Activated T-helper 1 cell treated with anti-CD3 and anti-CD28 coated beads, Interleukin-12 subunit alpha, Interleukin-12 subunit beta, Interleukin-2, Interleukin-4 antibody, amounts not matched to agents 30 ng/mL and 10 ng/mL and 1 ng/mL, durations not matched to agents 14 hours and 24 hours and 36 hours (primary cell): ENCODE measurements around the gene SUMO4. TPM values are rescaled to one million over a fixed set of nuclear protein-coding genes. Genes with fewer than 3 reads are reported as not detected.

Experiments used
- DNase-seq: peaks from one replicate; pipeline ENCODE4 v3.0.0; 2021; ENCODE audit warnings: low spot score
- H3K27ac Mint-ChIP-seq: one replicate; pipeline ENCODE4 v1.8.0; 2021; ENCODE audit warnings: mild to moderate bottlenecking, mixed read lengths
- H3K27me3 Mint-ChIP-seq: one replicate; pipeline ENCODE4 v1.8.0; 2022; ENCODE audit warnings: mild to moderate bottlenecking, moderate library complexity, mixed read lengths; ENCODE audit not compliant: insufficient read depth
- H3K36me3 Mint-ChIP-seq: one replicate; pipeline ENCODE4 v1.8.0; 2021; ENCODE audit warnings: low read depth, mixed read lengths
- H3K4me1 Mint-ChIP-seq: one replicate; pipeline ENCODE4 v1.8.0; 2021; ENCODE audit warnings: low read depth, mixed read lengths
- H3K4me3 Mint-ChIP-seq: one replicate; pipeline ENCODE4 v1.8.0; 2021; ENCODE audit warnings: mild to moderate bottlenecking, moderate library complexity, mixed read lengths
- H3K9me3 Mint-ChIP-seq: one replicate; pipeline ENCODE4 v1.8.0; 2021; ENCODE audit warnings: mixed read lengths
- intact Hi-C: fragments of 100-400 bp; cut with micrococcal nuclease; formaldehyde crosslinking; loops from one replicate; pipeline ENCODE4 v1.15.1; 2024
- total RNA-seq: library from RNA; stranded (reverse); gene quantifications from 2 replicates; pipeline ENCODE4 v1.2.3, GENCODE V29; 2022

SUMO4 gene
- total RNA-seq, 1 donor from 2014 or later = 12.0 TPM

DNA sequence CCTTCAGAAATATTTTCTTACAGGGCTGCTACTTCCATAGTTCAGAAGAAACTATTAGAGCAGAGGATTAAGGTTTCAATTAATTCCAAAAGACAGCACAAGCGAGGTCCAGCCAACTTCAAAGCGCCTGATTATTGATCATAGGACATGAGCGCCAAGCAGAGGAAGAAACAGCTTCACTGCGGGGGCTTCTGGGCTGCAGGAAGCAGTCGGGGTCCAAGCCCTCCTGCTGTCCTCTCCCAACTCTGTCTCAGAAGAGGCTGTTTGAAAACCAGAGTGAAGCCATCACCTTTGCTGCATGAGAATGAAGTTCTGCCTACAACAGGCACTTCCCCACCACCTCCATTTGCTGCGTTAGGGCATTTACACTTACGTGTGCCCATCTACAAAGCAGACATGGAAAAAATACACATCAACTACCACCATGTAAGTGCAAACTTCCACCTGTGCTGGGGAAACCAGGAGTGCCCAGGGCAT lies 23.9 kb downstream of the SUMO4 start:
- no peaks in the 10 kb centered on the region for H3K27me3 Mint-ChIP-seq
- H3K4me3 Mint-ChIP-seq = no peak overlapping the region
- peaks cover 12% of the 10 kb centered on the region for H3K36me3 Mint-ChIP-seq
- DNase-seq = no peak
- no peaks in the 10 kb centered on the region for H3K9me3 Mint-ChIP-seq
- intact Hi-C loops = no loop called here
- peaks cover 17% of the 10 kb centered on the region for H3K4me1 Mint-ChIP-seq
- no peak overlapping the region for H3K27ac Mint-ChIP-seq

DNA sequence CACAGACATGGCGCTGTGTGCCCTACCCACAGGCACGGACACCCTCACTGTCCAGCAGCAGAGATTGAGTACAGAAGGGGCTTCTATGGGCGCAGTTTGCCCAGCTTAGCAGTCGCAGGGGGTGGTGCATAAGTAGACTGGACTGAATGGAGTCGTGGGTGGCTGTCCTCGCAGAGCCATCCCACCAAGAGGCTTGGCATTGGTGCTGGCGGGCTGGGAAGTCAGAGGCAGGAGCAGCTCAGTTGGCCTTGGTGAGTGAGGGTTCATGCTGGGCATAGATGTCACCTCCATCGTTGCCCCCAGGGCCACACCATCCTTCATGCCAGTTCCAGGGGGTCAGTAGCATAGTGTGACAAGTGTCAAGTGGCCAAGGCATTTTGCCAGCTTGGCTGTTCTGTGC lies 25.2 kb downstream of the SUMO4 start:
- no peak for DNase-seq
- Mint-ChIP-seq H3K4me1 (peaks cover 11% of the 10 kb centered on the region), H3K36me3 (peaks cover 10% of the 10 kb centered on the region), H3K27me3 (no peaks in the 10 kb centered on the region), H3K27ac (no peak overlapping the region), H3K4me3 (no peak overlapping the region), H3K9me3 (no peaks in the 10 kb centered on the region)
- intact Hi-C loops = no loop called here

DNA sequence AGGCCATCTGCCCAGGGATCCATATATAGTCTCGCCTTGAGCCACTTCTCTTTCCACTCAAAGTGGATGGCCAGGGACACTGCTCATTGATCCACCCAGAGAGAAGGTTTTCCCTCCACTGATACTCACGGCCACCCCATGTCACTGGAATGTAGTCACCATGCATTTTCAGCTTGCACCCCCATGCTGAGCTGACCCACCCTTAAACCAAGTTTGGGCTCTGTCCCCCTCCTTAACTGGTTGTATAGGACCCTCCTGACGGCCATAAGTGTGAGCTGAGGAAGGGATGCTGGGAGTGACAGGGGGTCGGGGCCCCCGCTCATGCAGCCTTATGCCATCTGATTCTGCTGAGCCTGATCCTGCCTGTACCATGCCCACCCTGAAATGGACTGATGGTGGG lies 25.7 kb downstream of the SUMO4 start:
- intact Hi-C loops = no loop called here
- no peaks in the 10 kb centered on the region for H3K9me3 Mint-ChIP-seq
- no peaks in the 10 kb centered on the region for H3K27me3 Mint-ChIP-seq
- no peak overlapping the region for H3K27ac Mint-ChIP-seq
- no peak overlapping the region for H3K4me3 Mint-ChIP-seq
- DNase-seq = no peak
- H3K36me3 Mint-ChIP-seq = peaks cover 10% of the 10 kb centered on the region
- H3K4me1 Mint-ChIP-seq = peaks cover 6% of the 10 kb centered on the region

DNA sequence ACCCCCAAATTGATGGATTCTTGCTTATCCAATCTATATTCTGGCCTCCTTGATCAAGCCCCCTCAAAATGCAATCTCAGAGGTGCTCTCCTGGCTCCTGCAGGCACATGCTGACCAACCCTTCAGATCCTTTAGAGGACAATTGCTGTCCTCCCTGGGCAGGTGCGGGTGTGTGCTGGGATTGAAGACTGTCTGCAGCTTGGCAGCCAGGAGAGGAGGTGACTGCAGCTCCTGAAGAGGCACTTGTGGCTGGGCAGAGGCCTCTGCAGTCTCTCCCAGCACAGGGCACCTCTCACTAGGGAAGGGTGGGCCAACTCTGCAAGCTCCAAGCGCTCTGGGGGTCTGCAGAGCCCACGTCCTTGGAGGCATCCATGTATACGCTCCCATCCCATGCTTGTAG lies 28.5 kb downstream of the SUMO4 start:
- no peak overlapping the region for H3K4me3 Mint-ChIP-seq
- DNase-seq = no peak
- peaks cover 8% of the 10 kb centered on the region for H3K36me3 Mint-ChIP-seq
- H3K27me3 Mint-ChIP-seq = no peaks in the 10 kb centered on the region
- no peaks in the 10 kb centered on the region for H3K9me3 Mint-ChIP-seq
- H3K4me1 Mint-ChIP-seq = peaks cover 13% of the 10 kb centered on the region
- H3K27ac Mint-ChIP-seq = no peak overlapping the region
- intact Hi-C loops = no loop called here

DNA sequence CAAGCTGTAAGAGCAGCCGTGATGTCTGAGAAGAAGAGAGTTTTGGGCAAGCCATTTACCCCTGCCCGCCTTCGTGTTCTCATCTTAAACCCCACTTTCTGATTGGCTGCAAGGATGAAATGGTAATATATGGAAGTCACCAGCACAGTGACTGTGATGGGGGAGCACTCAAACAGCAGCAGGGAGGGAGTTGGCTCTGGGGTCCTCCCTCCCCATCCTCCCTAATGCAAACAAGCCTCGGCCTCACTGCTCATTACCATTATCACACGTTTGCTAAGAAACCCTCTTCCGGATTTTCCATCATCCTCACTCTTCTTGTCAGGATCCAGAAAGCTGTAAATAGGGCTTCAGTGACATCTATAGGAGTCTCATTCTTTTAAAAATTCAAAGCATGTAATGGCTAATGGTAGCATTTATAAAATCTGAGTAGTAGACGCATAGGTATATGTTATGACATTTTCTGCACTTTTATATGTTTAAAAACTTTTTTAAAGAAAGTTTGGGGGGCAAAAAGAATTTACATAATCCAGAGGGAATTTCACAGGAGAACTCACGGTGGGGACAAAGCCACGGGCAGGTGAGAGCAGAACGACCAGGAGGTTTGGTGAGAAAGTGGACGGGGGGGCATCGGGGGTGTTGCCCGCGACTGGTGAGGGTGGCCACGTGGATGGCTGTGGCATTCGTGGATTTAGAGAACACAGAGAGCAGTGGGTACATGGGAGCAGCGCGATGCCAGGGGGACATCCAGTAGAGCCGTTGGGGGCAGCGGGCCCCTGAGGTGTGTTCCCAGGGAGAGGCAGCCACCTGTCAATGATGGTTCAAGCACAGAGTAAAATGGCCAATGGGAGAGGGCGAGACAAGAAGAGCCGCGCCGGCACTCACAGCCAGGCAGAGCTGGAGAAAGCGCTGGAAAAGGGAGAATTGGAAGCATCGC lies 29.6 kb downstream of the SUMO4 start:
- H3K27me3 Mint-ChIP-seq = no peaks in the 10 kb centered on the region
- no peak overlapping the region for H3K4me3 Mint-ChIP-seq
- H3K9me3 Mint-ChIP-seq = no peaks in the 10 kb centered on the region
- peaks cover 19% of the 10 kb centered on the region for H3K4me1 Mint-ChIP-seq
- no peak overlapping the region for H3K27ac Mint-ChIP-seq
- intact Hi-C loops = loop anchor here (5.0 kb wide), 2 partner anchors 287 to 852 kb away; no protein-coding TSS in a partner anchor
- no peak for DNase-seq
- H3K36me3 Mint-ChIP-seq = peaks cover 8% of the 10 kb centered on the region

DNA sequence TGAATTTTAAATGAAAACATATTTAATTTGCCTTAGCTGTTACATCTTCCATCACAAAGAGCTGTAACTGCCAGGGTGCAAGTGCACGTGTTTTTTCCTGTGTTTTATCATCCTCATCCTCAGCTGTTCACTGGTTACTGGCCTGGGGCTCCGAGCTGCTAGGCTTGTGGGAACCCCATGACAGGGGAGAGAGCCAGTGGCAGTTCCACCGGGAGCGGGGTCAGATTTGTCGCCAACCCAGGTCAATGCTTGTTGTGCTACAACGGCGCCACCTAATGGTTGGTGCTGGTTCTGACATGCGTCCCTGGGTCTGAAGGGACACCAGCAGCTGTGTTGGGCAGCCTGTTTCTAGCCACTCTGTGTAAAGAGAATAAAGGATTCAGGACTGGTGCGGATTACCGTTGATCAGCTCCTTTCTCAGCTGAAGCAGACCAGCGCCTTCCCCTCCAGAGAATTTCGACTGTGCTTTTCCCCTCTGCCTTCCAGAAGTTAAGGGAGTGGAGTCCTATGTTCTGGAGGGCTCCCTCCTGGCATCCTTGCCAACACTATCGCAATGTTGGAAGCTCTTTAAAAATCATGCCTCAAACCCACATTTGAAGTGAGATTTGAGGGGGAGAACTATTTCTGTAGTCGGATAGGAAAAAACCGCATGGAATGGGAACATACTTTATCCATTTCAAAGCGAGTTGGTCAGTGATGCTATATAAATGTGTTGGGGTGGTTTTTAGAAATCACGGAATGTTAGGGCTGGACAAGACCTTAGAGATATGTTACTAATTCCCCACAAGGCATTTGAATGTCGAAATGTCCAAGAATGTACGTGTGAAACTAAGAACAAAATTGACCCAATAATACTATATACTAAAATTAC lies 32.1 kb downstream of the SUMO4 start:
- Mint-ChIP-seq H3K9me3 (no peaks in the 10 kb centered on the region), H3K4me3 (peak overlapping the region; percentile 48), H3K36me3 (peaks cover 2% of the 10 kb centered on the region), H3K4me1 (peaks cover 23% of the 10 kb centered on the region), H3K27me3 (no peaks in the 10 kb centered on the region), H3K27ac (peak overlapping the region; percentile 79)
- DNase-seq = peak; percentile 79
- intact Hi-C loops = loop anchor here (1.0 to 5.0 kb wide), 8 partner anchors 85 to 855 kb away; no protein-coding TSS in a partner anchor

DNA sequence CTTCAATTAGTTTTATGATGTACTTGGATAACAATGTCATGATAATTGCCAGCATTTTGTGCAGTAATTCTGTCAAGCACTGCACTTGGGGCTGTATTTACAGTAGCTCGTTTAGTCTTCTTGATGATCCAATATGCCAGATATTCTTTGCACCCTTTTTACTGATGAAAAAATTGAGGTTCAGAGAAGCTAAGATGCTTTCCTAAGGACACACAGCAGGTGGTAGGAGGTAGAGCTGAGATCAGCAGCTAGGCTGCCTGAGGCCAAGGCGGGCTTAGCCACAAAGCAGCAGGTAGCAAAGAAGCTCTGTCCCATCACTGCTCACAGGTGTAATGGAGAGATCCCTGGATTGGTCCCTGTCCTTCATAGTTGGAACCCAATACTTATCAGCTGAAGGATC lies 33.3 kb downstream of the SUMO4 start:
- Mint-ChIP-seq H3K27ac (no peak overlapping the region), H3K4me1 (peaks cover 35% of the 10 kb centered on the region), H3K36me3 (peaks cover 2% of the 10 kb centered on the region), H3K4me3 (no peak overlapping the region), H3K27me3 (no peaks in the 10 kb centered on the region), H3K9me3 (no peaks in the 10 kb centered on the region)
- DNase-seq = no peak
- intact Hi-C loops = loop anchor here (2.0 to 5.0 kb wide), 5 partner anchors 115 to 856 kb away; no protein-coding TSS in a partner anchor

DNA sequence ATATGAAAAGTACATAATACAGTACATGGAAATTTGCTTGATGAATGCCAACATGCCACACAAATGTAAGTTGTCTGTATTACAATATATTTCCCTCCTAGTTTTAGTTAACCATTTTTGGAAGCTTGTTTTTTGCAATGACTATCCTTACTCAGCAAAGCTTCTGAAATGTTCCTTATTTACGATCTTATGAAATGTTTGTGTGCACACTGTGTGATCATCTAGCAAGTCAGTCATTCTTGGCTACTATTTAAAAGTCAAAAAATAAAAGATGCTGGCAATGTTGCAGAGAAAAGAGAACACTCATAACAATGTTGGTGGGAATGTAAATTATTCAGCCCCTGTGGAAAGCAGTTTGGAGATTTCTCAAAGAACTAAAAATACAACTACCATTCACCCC lies 33.8 kb downstream of the SUMO4 start:
- H3K27ac Mint-ChIP-seq = no peak overlapping the region
- intact Hi-C loops = loop anchor here (2.0 to 5.0 kb wide), 5 partner anchors 115 to 857 kb away; no protein-coding TSS in a partner anchor
- no peaks in the 10 kb centered on the region for H3K9me3 Mint-ChIP-seq
- H3K4me1 Mint-ChIP-seq = peaks cover 39% of the 10 kb centered on the region
- H3K36me3 Mint-ChIP-seq = peaks cover 2% of the 10 kb centered on the region
- no peak overlapping the region for H3K4me3 Mint-ChIP-seq
- no peaks in the 10 kb centered on the region for H3K27me3 Mint-ChIP-seq
- DNase-seq = no peak

DNA sequence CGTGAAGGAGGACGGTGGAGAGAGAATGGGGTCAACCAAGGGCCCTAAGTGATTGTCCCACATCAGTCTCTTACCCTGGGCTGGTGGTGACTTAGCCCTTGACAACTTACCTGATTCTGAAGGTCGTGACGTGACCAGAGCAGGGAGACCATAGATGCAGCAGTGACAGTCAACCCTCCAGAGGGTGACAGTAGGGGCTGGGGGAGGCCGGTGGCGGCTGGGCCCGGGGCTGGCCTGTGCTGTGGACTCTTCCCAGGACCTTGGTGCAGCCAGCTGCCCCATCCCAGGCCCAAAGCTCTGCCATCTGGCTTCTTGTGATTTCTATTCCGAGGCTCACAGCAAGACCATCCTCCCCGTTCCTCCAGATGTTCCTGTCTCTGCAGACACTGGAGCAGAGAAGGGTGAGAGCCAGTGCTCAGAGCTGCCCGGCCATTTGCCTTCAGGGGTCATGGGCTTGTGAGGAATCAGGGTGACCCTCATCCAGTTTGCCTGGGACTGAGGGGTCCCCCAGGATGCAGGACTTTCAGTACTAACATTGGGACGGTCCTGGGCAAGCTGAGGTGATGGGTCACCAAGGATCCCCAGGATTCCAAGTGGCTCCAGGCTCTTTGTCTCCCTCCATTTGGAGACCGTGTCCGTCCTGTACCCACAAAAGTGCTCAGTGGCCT lies 36.0 kb downstream of the SUMO4 start:
- H3K9me3 Mint-ChIP-seq = no peaks in the 10 kb centered on the region
- intact Hi-C loops = no loop called here
- no peaks in the 10 kb centered on the region for H3K27me3 Mint-ChIP-seq
- H3K4me1 Mint-ChIP-seq = peaks cover 49% of the 10 kb centered on the region
- H3K36me3 Mint-ChIP-seq = peaks cover 2% of the 10 kb centered on the region
- no peak for DNase-seq
- no peak overlapping the region for H3K4me3 Mint-ChIP-seq
- no peak overlapping the region for H3K27ac Mint-ChIP-seq

DNA sequence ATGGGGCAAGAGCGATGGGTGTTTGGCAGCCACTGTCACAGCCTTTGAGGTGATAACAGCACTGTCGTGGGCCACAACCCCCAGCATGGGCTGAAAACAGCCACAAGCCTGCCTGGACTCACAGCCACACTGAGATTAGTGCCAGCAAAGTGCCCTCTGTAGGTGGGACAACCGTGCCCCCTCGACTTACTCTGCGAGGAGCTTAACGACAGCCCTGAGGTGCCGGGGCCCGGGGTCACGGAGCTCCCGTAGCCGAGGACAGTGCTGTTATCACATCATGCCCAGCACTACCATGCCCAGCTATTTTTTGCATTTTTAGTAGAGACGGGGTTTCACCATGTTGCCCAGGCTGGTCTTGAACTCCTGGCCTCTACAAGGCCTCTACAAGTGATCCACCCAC lies 36.6 kb downstream of the SUMO4 start:
- Mint-ChIP-seq H3K9me3 (no peaks in the 10 kb centered on the region), H3K4me1 (peaks cover 49% of the 10 kb centered on the region), H3K36me3 (peaks cover 2% of the 10 kb centered on the region), H3K4me3 (no peak overlapping the region), H3K27me3 (no peaks in the 10 kb centered on the region), H3K27ac (no peak overlapping the region)
- no peak for DNase-seq
- intact Hi-C loops = no loop called here

DNA sequence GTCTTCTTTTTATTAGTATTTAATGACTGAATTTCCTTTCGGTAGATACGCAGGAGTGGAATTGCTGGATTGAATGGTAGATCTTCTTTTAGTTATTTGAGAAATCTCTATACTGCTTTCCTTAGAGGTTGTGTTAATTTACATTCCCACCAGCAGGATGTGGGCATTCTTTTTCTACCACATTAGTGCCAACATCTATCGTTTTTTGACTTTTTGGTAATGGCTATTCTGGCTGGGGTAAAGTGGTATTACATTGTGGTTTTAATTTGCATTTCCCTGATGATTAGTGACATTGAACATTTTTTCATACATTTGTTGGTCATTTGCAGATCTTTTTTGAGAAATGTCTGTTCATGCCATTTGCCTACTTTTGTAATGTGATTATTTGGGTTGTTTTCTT lies 37.1 kb downstream of the SUMO4 start:
- peak overlapping the region; percentile 8 for H3K27ac Mint-ChIP-seq
- no peaks in the 10 kb centered on the region for H3K27me3 Mint-ChIP-seq
- H3K9me3 Mint-ChIP-seq = no peaks in the 10 kb centered on the region
- DNase-seq = no peak
- H3K36me3 Mint-ChIP-seq = peaks cover 2% of the 10 kb centered on the region
- intact Hi-C loops = no loop called here
- H3K4me3 Mint-ChIP-seq = no peak overlapping the region
- peaks cover 44% of the 10 kb centered on the region for H3K4me1 Mint-ChIP-seq

DNA sequence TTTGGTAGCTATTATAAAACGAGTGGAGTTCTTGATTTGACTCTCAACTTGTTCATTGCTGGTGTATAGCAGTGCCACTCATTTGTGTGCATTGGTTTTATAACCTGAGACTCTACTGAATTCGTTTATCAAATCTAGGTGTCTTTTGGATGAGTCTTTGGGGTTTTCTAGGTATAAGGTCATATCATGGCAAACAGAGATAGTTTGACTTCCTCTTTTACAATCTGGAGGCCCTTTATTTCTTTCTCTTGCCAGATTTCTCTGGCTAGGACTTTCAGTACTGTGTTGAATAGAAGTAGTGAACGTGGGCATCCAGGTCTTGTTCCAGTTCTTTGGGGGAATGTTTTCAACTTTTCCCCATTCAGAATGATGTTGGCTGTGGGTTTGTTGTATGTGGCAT lies 38.8 kb downstream of the SUMO4 start:
- Mint-ChIP-seq H3K4me3 (no peak overlapping the region), H3K4me1 (peaks cover 35% of the 10 kb centered on the region), H3K9me3 (no peaks in the 10 kb centered on the region), H3K36me3 (peaks cover 2% of the 10 kb centered on the region), H3K27ac (no peak overlapping the region), H3K27me3 (no peaks in the 10 kb centered on the region)
- intact Hi-C loops = no loop called here
- DNase-seq = no peak
